Measurements from ENCODE around the gene PIEZO2.
A peak's percentile ranks its signal among the peaks of the same experiment; 100 is the strongest.

The PIEZO2 gene

DNA sequence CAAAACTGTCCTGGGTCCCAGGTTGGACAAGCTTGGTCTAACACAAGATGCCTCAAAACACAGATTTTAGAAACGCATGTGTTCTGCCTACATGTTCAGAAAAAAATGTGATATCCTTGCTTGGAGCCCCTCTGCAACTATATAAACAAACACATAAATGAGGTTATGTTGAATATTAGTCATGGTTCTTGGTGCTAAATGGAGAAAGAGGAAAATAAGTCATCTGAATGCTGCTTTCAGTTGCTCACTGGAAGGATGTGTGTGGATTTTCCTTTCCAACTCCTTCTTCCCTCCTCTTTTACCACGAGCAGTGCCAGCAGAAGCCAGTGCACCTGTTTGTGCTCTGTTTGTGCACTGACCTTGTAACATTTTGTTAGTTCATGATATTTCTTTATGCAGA, 85.3 kb downstream of the PIEZO2 start:
- no peak for DNase-seq

DNA sequence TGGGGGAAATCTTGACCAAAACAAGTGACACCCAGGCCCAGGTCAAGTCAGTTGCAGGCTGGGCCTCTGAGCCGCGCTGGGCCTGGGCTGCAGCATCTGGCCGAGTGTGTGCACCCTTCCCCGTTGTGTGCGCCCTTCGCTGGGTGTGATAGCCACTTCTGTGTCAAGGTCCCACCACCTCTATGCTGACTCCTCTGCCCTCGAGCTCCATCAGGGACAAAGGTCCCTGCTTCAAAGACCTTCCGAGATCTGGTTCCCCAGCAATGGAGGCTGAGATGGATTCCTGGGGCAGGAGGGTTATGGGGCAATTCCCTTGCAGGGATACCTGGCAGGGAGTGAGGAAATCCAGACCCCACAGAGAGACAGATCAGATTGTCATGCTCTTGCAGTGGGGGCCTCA, 93.6 kb downstream of the PIEZO2 start:
- no peak for DNase-seq

GRCh38 chr18:11054497-11054896, 94.9 kb downstream of the PIEZO2 start:
- DNase-seq: no peak

DNA sequence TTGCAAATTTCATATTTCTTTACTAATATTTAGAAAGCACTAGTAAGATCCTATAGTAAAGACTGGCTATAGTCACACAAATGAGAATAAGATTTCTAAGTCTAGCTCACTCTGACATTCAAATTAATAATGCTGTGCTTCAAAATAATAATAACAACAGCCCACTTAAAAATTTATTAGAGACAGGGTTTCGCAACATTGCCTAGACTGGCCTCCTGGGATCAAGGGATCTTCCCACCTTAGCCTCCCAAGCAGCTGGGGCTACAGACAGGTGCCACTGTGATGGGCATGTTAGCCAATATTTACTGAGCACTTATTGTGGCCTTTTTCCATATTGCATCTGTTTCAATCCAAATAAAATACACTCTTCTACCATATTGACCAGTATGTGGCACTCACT, 96.1 kb downstream of the PIEZO2 start:
- no peak for DNase-seq

GRCh38 chr18:11052800-11053199, 96.6 kb downstream of the PIEZO2 start:
- DNase-seq: no peak

- no peak for DNase-seq
Observed at GRCh38 chr18:11051462-11051861, 97.9 kb downstream of the PIEZO2 start.

GRCh38 chr18:11050966-11051365, 98.4 kb downstream of the PIEZO2 start:
- DNase-seq: no peak

DNA sequence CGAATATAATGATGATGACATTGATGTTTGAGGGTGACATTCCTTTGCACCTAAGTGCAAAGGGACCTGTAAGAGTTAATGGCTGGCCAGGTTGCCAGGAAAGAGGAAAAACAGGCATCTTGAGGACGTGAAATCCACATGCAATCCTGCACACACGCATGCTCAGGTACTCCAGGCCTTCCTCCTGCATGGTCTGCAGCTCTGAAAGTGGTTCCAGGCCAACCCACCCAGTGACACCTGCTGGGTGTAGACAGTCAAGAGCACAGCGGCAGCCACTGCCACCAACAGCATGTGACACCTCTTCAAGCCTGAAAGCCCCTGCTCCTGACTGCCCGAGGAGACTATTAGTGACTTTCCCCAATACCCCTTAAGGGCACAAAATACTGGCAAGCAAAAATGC, 101.6 kb downstream of the PIEZO2 start:
- no peak for DNase-seq

DNA sequence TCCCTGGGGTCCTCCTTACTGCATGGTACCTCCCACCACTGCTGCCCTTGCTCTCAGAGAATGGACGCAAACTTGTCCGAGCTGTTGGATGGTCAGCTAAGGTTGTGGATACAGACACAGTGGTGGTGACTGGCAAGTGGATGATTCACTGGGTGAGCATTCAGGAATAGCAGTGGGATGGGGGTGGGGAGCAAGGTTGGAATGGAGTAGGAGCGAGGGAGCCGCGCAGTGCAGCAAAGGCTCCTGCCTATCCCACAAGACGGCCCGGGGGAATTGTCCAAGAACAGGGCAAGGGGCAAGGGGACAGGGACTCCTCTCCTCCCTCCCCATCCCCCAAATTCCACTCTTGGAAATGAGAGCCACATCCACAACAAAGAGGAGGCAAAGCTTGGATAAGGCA, 102.2 kb downstream of the PIEZO2 start:
- DNase-seq: no peak

GRCh38 chr18:11046140-11046539, 103.2 kb downstream of the PIEZO2 start:
- no peak for DNase-seq

DNA sequence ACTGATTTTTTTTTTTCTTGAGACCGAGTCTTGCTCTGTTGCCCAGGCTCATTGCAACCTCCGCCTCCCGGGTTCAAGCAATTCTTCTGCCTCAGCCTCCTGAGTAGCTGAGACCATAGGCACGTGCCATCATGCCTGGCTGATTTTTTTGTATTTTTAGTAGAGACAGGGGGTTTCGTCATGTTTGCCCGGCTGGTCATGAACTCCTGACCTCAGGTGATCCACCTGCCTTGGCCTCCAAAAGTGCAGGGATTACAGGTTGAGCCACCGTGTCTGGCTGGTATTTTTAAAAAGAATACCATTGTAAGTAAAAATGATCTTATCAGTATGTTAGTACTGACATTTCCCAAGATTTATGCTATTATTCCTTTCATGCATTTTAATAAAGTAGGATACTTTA, 105.7 kb downstream of the PIEZO2 start:
- no peak for DNase-seq

GRCh38 chr18:11042247-11042646, 107.1 kb downstream of the PIEZO2 start:
- no peak for DNase-seq

GRCh38 chr18:11040823-11041656, 108.3 kb downstream of the PIEZO2 start:
- peak; percentile 40 for DNase-seq

- no peak for DNase-seq
Observed at GRCh38 chr18:11040359-11040758, 109.0 kb downstream of the PIEZO2 start.

DNA sequence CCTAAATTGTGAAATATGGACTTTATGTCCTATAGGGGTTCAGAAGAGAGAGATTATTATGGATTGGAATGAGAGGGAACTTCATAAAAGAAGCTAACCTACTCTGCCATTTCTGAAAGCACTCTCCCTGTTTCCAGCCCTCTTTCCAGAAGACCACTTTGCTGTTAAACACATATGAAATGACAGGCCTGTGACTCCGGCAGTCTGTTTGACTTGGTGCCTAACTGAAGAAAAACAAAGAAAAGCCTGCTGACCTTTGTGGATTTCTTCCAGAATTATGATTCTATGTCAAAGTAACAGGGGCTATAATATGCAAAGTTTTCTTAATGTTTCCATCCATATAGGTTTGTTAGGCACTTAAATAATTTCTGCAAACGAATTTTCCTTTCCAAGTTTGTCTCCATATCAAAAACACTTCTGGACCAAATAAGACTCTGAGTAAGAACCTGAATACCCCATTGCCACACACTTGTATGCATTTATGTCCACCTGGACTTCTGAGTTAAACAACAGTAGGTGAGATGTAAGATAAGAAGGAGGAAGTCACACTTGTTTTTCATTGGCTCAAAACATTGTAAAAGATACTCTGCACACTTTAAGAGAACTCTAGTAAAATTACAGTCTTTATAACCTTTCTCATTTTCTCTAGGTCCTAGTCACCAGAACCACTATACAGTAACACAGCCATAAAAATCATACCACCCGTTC, 111.7 kb downstream of the PIEZO2 start:
- no peak for DNase-seq

DNA sequence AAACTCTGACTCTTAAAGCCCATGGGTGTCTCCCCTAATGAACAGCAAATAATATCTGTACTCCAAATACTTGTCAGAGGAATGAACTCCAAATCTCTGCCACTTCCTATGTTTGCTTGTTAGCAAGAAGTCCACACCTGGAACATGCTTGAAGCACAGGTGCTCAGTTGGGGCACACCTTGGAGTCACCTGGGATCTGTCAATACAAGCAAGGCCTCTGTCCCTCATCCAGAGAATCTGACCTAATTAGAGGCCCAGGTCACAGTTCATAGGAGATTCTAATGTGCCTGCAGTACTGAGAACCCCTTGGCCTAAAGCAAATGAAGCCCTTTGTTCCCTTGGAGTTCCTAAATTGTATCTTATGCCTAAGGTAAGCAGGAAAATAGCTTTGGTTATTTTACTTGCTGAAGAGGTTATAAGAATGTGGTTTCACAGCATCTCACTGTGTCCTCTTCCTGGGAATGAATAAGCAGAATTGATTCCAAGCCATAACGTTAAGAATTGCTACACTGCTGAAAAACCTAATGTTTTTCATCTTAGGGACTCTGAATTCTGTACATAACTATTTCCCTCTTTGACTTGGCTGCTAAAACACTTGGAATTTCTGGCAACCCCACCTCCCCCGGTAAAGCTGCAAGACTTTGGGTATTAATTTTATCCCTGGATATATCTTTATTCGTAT, 113.4 kb downstream of the PIEZO2 start:
- no peak for DNase-seq

GRCh38 chr18:11035376-11035775, 114.0 kb downstream of the PIEZO2 start:
- no peak for DNase-seq

GRCh38 chr18:11034884-11035283, 114.5 kb downstream of the PIEZO2 start:
- DNase-seq: no peak

- DNase-seq: no peak
Observed at GRCh38 chr18:11033503-11033902, 115.9 kb downstream of the PIEZO2 start.

DNA sequence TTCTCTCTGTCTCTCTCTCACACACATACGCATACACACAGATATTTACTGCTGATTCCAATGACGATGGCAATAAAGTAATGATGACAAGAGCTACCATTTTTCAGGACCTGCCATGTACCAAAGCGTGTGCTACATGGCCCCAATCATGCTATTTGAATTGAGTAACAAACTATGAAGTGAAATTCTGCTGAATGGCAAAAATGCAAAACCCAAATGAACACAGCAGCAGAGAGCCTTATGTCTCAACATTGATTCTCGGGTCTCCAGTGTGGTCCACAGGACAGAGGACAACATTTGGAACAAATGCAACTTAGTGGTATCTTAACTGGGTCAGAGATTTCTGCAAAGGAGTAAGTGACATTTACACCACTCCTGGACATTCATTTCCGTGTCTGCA, 117.4 kb downstream of the PIEZO2 start:
- no peak for DNase-seq

- no peak for DNase-seq
Observed at GRCh38 chr18:11029021-11029420, 120.3 kb downstream of the PIEZO2 start.

DNA sequence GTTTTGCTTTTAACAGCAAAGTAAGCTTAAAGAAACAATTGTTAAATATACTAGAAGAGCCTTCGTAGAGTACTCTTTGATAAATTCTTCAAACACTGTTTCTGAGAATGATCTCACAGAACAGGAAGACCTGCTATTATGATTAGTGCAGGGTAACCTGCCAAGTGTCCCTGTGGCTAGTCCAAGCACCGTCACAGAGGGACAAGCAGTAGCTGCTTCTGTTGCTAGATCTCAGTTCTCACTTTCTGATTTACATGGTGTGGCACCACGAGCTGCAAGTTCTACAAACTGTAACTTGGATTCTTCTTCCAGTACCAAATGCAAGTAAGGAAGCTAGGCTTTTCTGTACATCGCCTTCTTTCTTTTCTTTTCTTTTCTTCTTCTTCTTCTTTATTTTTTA, 121.5 kb downstream of the PIEZO2 start:
- DNase-seq: no peak

DNA sequence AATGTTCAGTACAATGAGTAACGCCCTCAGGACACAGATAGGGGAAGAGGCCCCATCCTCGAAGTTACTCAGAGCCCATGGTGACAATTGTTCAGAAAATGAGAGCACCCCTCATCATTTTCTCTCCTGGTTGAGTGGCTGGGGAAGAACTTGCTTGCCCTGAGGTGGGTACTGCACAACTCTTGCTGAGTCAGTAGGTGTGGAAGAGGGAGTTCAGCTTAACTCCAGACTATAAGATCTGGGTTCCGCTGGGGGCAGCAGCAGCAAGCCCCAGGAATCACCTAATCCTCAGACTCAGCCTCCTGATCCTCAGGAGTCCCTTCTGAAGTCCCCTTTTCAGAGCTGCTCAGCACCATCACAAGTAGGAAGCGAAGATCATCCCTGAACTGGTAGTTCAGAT, 123.7 kb downstream of the PIEZO2 start:
- DNase-seq: no peak
